Measurements from ENCODE around the gene ZCCHC14. TPM values are rescaled to one million over a fixed set of nuclear protein-coding genes. Genes with fewer than 3 reads are reported as not detected.
"Not testable (repeated sequence)": the region's sequence is repeated elsewhere in the genome, so short reads cannot be mapped to it uniquely, and the experiment has no call there.

Gene ZCCHC14
- total RNA-seq, 1 experiment from 2014 or later: 33.1 TPM

- ChIA-PET POLR2A (no interaction called here), CTCF (no interaction called here)
- H3K36me3 Mint-ChIP-seq (ENCODE audit: insufficient read depth, unreplicated experiment): no peaks in the 10 kb centered on the region
- no peaks in the 10 kb centered on the region for H3K4me1 Mint-ChIP-seq (ENCODE audit: low read depth, unreplicated experiment)
- intact Hi-C loops (cut with micrococcal nuclease; ENCODE audit: unreplicated experiment): no loop called here
- H3K4me3 Mint-ChIP-seq (ENCODE audit: unreplicated experiment): no peak overlapping the region
- BruUV-seq (replicated peaks): no TSS peak
- H3K27ac Mint-ChIP-seq (ENCODE audit: unreplicated experiment): no peak overlapping the region
- H3K27me3 ChIP-seq (replicated peaks; ENCODE audit: control insufficient read depth, insufficient read depth, low read length): no peaks in the 10 kb centered on the region
- H3K27me3 Mint-ChIP-seq (ENCODE audit: insufficient read depth, unreplicated experiment): no peaks in the 10 kb centered on the region
- no peak overlapping the region for H3K4me3 ChIP-seq (ENCODE audit: low read depth, low read length)
- no peak for DNase-seq
- TF ChIP-seq CTCF (IDR thresholded peaks at IDR 0.05; ENCODE audit: insufficient read depth in 1 of 2, low read depth in 1 of 2, low read length in 1 of 2, severe bottlenecking in 1 of 2, unreplicated experiment in 1 of 2): no peak
- H3K36me3 ChIP-seq (ENCODE audit: control insufficient read depth, insufficient read depth, low read length): no peaks in the 10 kb centered on the region
- peaks cover 8% of the 10 kb centered on the region; the same call in 1 of the 2 replicates for H3K4me1 ChIP-seq
- H3K9me3 Mint-ChIP-seq (ENCODE audit: unreplicated experiment): peaks cover 7% of the 10 kb centered on the region
- H3K9me3 ChIP-seq: no peaks in the 10 kb centered on the region; the same call in 1 of the 2 replicates
Observed at GRCh38 chr16:87506423-87507350, 13.9 kb upstream of the ZCCHC14 start.

- intact Hi-C loops (cut with micrococcal nuclease; ENCODE audit: unreplicated experiment): no loop called here
- Mint-ChIP-seq H3K36me3 (ENCODE audit: insufficient read depth, unreplicated experiment) (no peaks in the 10 kb centered on the region), H3K9me3 (ENCODE audit: unreplicated experiment) (peaks cover 7% of the 10 kb centered on the region), H3K27ac (ENCODE audit: unreplicated experiment) (no peak overlapping the region), H3K4me1 (ENCODE audit: low read depth, unreplicated experiment) (no peaks in the 10 kb centered on the region), H3K4me3 (ENCODE audit: unreplicated experiment) (no peak overlapping the region), H3K27me3 (ENCODE audit: insufficient read depth, unreplicated experiment) (no peaks in the 10 kb centered on the region)
- no peaks in the 10 kb centered on the region; the same call in 1 of the 2 replicates for H3K9me3 ChIP-seq
- BruUV-seq (replicated peaks): no TSS peak
- ChIA-PET CTCF (no interaction called here), POLR2A (interaction anchor here (0.5 kb wide), 1 partner anchor 127 kb away, joined by 3 read pairs; no protein-coding TSS in a partner anchor)
- no peaks in the 10 kb centered on the region for H3K27me3 ChIP-seq (replicated peaks; ENCODE audit: control insufficient read depth, insufficient read depth, low read length)
- H3K4me3 ChIP-seq (ENCODE audit: low read depth, low read length): no peak overlapping the region
- peaks cover 8% of the 10 kb centered on the region; the same call in 1 of the 2 replicates for H3K4me1 ChIP-seq
- no peak for DNase-seq
- no peaks in the 10 kb centered on the region for H3K36me3 ChIP-seq (ENCODE audit: control insufficient read depth, insufficient read depth, low read length)
- TF ChIP-seq CTCF (IDR thresholded peaks at IDR 0.05; ENCODE audit: insufficient read depth in 1 of 2, low read depth in 1 of 2, low read length in 1 of 2, severe bottlenecking in 1 of 2, unreplicated experiment in 1 of 2): no peak
Observed at GRCh38 chr16:87505834-87506233, 13.0 kb upstream of the ZCCHC14 start.

GRCh38 chr16:87503232-87503937, 10.6 kb upstream of the ZCCHC14 start:
- H3K4me1 ChIP-seq: not testable (repeated sequence)

More at GRCh38 chr16:87503232-87503937, 10.6 kb upstream of the ZCCHC14 start:
- H3K4me1 Mint-ChIP-seq (ENCODE audit: low read depth, unreplicated experiment); H3K4me3 ChIP-seq (ENCODE audit: low read depth, low read length); CTCF ChIA-PET; H3K36me3 Mint-ChIP-seq (ENCODE audit: insufficient read depth, unreplicated experiment); H3K27me3 ChIP-seq (replicated peaks; ENCODE audit: control insufficient read depth, insufficient read depth, low read length); BruUV-seq (replicated peaks); DNase-seq; H3K9me3 ChIP-seq; H3K4me3 Mint-ChIP-seq (ENCODE audit: unreplicated experiment); H3K36me3 ChIP-seq (ENCODE audit: control insufficient read depth, insufficient read depth, low read length); intact Hi-C loops (cut with micrococcal nuclease; ENCODE audit: unreplicated experiment); POLR2A ChIA-PET; H3K27me3 Mint-ChIP-seq (ENCODE audit: insufficient read depth, unreplicated experiment); H3K27ac Mint-ChIP-seq (ENCODE audit: unreplicated experiment); H3K9me3 Mint-ChIP-seq (ENCODE audit: unreplicated experiment): not testable (repeated sequence)

Data from Caco-2 (cell line).